Right lobe of liver (tissue), 6 donors: ENCODE measurements around the gene MAMDC4. TPM values are rescaled to one million over a fixed set of nuclear protein-coding genes. Genes with fewer than 3 reads are reported as not detected.

Experiments used
- ATAC-seq, 4 donors: fragments of 200-7000 bp; cut with Tn5 transposase; one replicate each; pipeline ENCODE4 v1.9.1; 2020; ENCODE audit warnings: mild to moderate bottlenecking in 4 of 4, moderate library complexity in 4 of 4
- DNase-seq, 3 donors: peaks; one replicate each; pipeline ENCODE4 v3.0.0-alpha.2; 2020
- H3K27ac ChIP-seq, 3 donors: fragments of 200-600 bp; one replicate each; pipeline ENCODE4 v1.8.0; 2022
- H3K27me3 ChIP-seq, 2 donors: fragments of 200-600 bp; one replicate each; pipeline ENCODE4 v1.8.0; 2022
- H3K36me3 ChIP-seq, 4 donors: fragments of 200-600 bp; sonication (generic) in 1 of 4; one replicate each; pipeline versions ENCODE4 v1.5.1 to v1.8.0; 2017 to 2022; ENCODE audit warnings: control low read depth in 1 of 4
- H3K4me1 ChIP-seq, 4 donors: fragments of 200-600 bp; sonication (generic) in 1 of 4; one replicate each; pipeline versions ENCODE4 v1.5.1 to v1.8.0; 2017 to 2022; ENCODE audit warnings: control low read depth in 1 of 4
- H3K4me3 ChIP-seq, 3 donors: fragments of 200-600 bp; one replicate each; pipeline ENCODE4 v1.8.0; 2022
- H3K9me3 ChIP-seq, 4 donors: fragments of 200-600 bp; sonication (generic) in 1 of 4; one replicate each; pipeline versions ENCODE4 v1.5.1 to v1.8.0; 2017 to 2022; ENCODE audit warnings: control low read depth in 1 of 4
- CTCF ChIP-seq, 4 donors: fragments of 200-600 bp in 3 of 4; fragments of 450-650 bp in 1 of 4; IDR thresholded peaks; one replicate each; pipeline versions ENCODE4 v1.5.1 to v1.8.0; 2016 to 2022; ENCODE audit warnings: antibody characterized with exemption in 4 of 4, mild to moderate bottlenecking in 2 of 4
- POLR2A ChIP-seq: fragments of 450-650 bp; IDR thresholded peaks from one replicate; pipeline ENCODE4 v1.6.1; 2017; ENCODE audit warnings: antibody characterized with exemption, mild to moderate bottlenecking
- WGBS: methylation state at CpG from one replicate; pipeline ENCODE4 v1.1.6; 2018; ENCODE audit warnings: low coverage, low lambda C conversion rate; ENCODE audit not compliant: insufficient coverage; ENCODE audit errors: missing lambda C conversion rate; 5-methylcytosine and 5-hydroxymethylcytosine counted together
- intact Hi-C, 2 donors: fragments of 100-400 bp; cut with DNase I; formaldehyde crosslinking; loops; one replicate each; pipeline versions ENCODE4 v1.11.2 to v1.14.1; 2022
- total RNA-seq, 6 experiments: library from RNA; depleted of rRNA in 2 of 6; stranded (reverse); fragments of >200 nt in 2 of 6; fragmentation: NEBNext Ultra II Directional in 3 of 6; extraction: Animal tissue kit (Norgen Biotek cat#: 25700) in 3 of 6; gene quantifications; one replicate each; pipeline versions ENCODE4 v1.1.0 to v1.2.4, GENCODE V29; 2016 to 2023
- donor health status: DM: no; HTN: yes; CAD: no.
- donor health status: DM: no; HTN: no; CAD: no.
- donor health status: DM: no; HTN: no; CAD: no.
- donor health status: DM: no; HTN: yes; CAD: no.
- donor health status: DM: no; HTN: yes; CAD: no.

Gene MAMDC4
- total RNA-seq, 6 experiments from 2014 or later, result 5.7 to 27.9 (median 22.5) TPM

GRCh38 chr9:136849038-136849959, 2.8 kb upstream of the MAMDC4 start, which contains the start of gene PHPT1:
Gene PHPT1 (plus strand): TSS chr9:136849409. CDS start chr9:136849431, 22 bp downstream.
- TF ChIP-seq POLR2A, result peak; percentile 80
- no peak for TF ChIP-seq CTCF (IDR thresholded peaks at IDR 0.05)
- Histone ChIP-seq H3K4me1 (peaks cover 0 to 29% (median 15%) of the 10 kb centered on the region in 4 donors), H3K27me3 (no peaks in the 10 kb centered on the region), H3K9me3 (no peaks in the 10 kb centered on the region), H3K4me3 (peak within 1 kb of the TSS; percentile 61 to 84 (median 65)), H3K27ac (peak within 1 kb of the TSS; percentile 81 to 88 (median 85)), H3K36me3 (peaks cover 0 to 4% (median 0%) of the 10 kb centered on the region in 4 donors)
- whole genome bisulfite sequencing, result no CpG with 5 or more reads among the region's 77 CpGs
- intact Hi-C loops, result loop anchor here in 1 of 2 donors (5.0 kb wide), 1 partner anchor 183 kb away; the partner anchor contains the start of gene FUT7
- DNase-seq (peak; percentile 98 to 99 (median 99)), ATAC-seq (peak; percentile 74 to 81 (median 80))

GRCh38 chr9:136849960-136850865, 1.9 kb upstream of the MAMDC4 start:
- no peak for TF ChIP-seq POLR2A
- no peak for TF ChIP-seq CTCF (IDR thresholded peaks at IDR 0.05)
- no peak for ATAC-seq
- DNase-seq, result peak in 1 of 3 donors; percentile 44
- Histone ChIP-seq H3K4me3 (peak overlapping the region; percentile 61 to 84 (median 65)), H3K27ac (peak overlapping the region; percentile 37 to 88 (median 42)), H3K27me3 (no peaks in the 10 kb centered on the region), H3K36me3 (peaks cover 0 to 4% (median 0%) of the 10 kb centered on the region in 4 donors), H3K4me1 (peaks cover 0 to 29% (median 15%) of the 10 kb centered on the region in 4 donors), H3K9me3 (no peaks in the 10 kb centered on the region)
- intact Hi-C loops, result loop anchor here in 1 of 2 donors (5.0 kb wide), 1 partner anchor 182 kb away; the partner anchor contains the start of gene FUT7
- 30% methylated on average over 5 of the region's 43 CpGs for WGBS

- WGBS, result 30% methylated on average over 2 of the region's 23 CpGs
- no peak overlapping the region for H3K4me3 ChIP-seq
Measured at GRCh38 chr9:136850866-136851775, 1.0 kb upstream of the MAMDC4 start.

More at GRCh38 chr9:136850866-136851775, 1.0 kb upstream of the MAMDC4 start:
- peak in 2 of 3 donors; percentile 25 to 59 for DNase-seq
- H3K9me3 ChIP-seq, result no peaks in the 10 kb centered on the region
- ATAC-seq, result no peak
- TF ChIP-seq POLR2A (no peak), CTCF (IDR thresholded peaks at IDR 0.05) (no peak)
- no peaks in the 10 kb centered on the region for H3K27me3 ChIP-seq
- H3K27ac ChIP-seq, result peak overlapping the region in 2 of 3 donors; percentile 61 to 80
- intact Hi-C loops, result no loop called here
- H3K4me1 ChIP-seq, result peaks cover 0 to 29% (median 15%) of the 10 kb centered on the region in 4 donors
- H3K36me3 ChIP-seq, result peaks cover 0 to 4% (median 0%) of the 10 kb centered on the region in 4 donors
